SH-SY5Y (cell line): ENCODE measurements around the gene ROR2.

Source experiments
- GATA2 ChIP-seq: IDR thresholded peaks from 2 replicates; pipeline ENCODE4 v1.6.1; 2011; ENCODE audit warnings: mild to moderate bottlenecking, low read depth, low read length
- GATA3 ChIP-seq: IDR thresholded peaks from 2 replicates; pipeline ENCODE4 v1.6.1; 2011; ENCODE audit warnings: low read depth, mild to moderate bottlenecking, low read length, moderate library complexity

- TF ChIP-seq GATA2 (no peak), GATA3 (no peak)
Measured at GRCh38 chr9:91547081-91547480, 402.9 kb downstream of the ROR2 start.
